Activated CD8-positive, alpha-beta memory T cell treated with anti-CD3 and anti-CD28 coated beads for 4 hours (primary cell): ENCODE data around the gene TOGARAM2.

Source experiments
- DNase-seq, 2 donors: peaks; one replicate each; pipeline ENCODE4 v3.0.0-alpha.2; 2020; ENCODE audit warnings: low read depth in 2 of 2

The TOGARAM2 gene

GRCh38 chr2:29053223-29053622 is 72.1 kb downstream of the TOGARAM2 start:
- no peak for DNase-seq

DNA sequence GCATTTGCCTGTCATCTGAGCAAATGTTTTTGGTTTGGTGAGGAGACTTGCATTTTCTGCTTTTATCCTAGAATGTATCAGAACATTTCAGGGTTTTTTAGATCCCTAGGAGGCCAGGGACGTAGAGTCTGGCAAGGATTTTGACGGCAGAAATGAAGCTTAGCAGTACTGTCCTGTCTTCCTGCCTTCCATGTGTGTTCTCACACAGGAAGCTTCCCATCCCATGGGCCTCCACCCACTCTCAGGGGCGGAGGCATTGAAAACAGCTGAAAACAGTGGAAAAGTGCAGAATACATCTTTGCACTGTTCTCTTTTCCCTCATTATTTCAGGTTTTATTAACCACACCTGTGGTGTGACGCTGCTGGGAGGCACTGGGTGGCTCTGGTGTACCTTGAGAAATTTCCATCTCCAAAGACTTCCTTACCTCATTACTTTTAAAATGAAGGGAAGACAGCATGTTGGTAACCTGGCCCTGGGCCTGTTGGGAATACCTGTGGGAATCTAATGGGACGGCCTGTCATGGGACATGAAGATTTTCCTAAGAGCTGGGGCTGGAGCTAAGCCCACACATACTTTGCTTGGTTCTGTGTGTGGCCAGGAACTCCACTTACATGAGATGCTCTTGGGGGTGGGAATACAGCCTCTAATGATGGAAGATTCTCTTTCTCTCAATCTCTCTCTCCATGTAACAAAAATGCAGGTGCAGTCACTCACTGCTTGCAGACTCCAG is 72.7 kb downstream of the TOGARAM2 start:
- no peak for DNase-seq

DNA sequence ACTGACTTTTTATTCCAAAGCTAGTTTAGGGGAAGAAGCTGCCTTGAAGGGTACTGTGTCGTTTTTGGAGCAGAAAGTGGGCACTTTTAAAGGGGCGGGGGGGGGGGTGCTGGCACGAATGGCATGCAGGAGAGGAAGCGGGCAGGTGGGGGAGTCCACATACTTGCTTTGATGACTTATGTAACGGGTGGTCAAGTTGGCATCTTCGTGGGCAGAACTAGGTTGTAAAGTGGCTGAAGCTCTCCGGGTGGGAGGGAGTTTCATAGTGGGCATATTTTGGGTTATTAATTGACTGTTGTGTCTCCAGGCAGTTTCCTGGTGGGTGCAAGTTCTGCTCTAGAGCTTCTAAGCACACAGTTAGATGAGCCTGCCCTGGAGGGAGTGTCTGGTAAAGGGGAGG is 73.3 kb downstream of the TOGARAM2 start:
- no peak for DNase-seq

DNA sequence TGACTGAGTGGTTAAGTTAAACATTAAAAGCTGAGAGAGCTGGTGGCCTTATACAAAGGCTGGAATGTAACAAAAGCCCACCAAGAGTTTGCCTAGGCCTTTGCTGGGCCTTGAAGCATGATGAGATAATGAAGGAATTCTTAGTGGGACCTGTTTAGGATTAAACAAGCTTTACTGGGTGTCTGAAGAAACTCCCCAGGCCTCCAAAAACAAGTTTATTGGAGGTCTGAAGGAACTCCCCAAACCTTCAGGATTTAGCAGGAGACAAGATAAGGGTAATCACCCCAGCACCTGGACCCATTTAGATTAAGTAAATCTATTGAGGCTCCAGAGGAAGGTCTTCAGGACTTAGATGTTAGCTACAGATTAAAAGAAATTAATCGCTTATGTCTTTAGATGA is 74.5 kb downstream of the TOGARAM2 start:
- DNase-seq: no peak

GRCh38 chr2:29056452-29056851 is 75.4 kb downstream of the TOGARAM2 start:
- DNase-seq: no peak

DNA sequence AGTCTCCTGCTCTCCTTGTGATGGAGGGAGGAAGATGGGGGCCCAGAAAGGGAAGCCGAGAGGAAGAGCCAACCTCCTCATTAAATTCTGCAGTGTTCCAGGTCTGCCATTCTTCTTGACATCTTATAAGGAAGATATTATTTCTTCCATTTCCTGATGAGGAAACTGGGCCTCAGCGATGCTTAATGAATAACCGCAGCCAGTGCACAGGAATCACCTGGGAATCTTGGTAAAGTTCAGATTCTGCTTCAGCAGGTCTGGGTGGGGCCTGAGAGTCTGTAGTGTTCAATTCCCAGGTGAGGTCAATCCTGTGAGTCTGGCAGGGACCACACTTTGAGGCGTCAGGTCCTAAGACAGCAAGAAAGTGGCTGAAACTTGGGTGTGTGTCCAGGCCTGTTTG is 75.9 kb downstream of the TOGARAM2 start:
- DNase-seq: no peak

DNA sequence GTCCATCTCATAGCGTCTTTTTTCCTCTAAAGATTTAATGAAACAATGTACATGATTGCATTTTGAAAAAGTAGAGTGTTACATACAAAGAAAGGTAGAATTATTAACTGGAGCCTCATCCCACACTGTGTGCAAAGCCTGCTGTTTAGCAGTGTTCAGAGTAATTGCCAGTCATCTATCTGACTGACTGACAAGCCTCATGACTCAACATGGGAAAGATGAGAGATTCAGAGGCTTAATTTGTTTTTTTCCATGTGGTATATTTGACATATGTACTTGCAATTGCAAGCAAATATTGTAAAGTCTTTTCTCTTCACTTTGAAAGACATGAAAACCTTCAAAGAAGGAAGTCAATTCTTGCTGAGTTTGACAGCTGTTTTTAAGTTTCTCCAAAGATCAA is 78.5 kb downstream of the TOGARAM2 start:
- DNase-seq: no peak

GRCh38 chr2:29060441-29060840 is 79.3 kb downstream of the TOGARAM2 start:
- no peak for DNase-seq

- no peak for DNase-seq
Measured at GRCh38 chr2:29061176-29061575, 80.1 kb downstream of the TOGARAM2 start.

DNA sequence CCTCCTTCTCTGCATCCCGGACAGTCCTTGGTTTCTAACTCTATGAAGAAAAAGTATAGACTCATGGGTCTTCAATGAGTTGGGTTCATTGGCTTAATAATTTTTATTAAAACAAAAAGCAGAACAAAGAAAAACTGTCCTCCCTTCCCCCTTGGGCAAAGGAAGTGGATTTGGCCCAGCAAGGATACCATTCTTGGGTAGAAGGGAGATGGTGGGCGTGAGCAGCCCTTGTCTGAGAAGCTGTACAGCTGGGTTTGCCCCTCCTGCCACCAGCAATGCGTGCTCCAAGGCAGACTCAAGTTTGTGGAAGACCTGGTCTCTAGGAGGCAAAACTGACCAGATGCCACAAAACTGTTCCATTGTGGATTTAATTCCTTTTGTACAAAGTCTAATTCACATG is 80.5 kb downstream of the TOGARAM2 start:
- DNase-seq: no peak

DNA sequence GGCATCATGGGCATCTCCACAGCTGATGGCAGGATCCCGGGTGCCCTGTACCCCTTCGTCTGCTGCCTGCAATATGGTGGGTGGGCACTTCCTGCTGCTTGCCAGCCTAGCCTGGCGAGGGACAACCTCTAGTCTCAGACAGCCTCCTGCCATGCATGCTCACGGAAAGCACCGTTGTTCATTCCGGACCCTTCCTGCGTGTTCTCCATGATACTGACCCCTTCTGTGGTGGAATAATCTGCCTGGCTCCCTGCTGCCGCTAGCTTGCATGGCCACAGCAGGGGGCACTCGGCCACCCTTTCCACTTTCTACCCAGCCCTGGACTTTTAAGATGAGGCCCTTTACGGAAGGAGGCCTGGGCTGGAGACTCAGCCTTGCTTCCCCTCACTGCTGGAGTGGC is 81.3 kb downstream of the TOGARAM2 start:
- no peak for DNase-seq

DNA sequence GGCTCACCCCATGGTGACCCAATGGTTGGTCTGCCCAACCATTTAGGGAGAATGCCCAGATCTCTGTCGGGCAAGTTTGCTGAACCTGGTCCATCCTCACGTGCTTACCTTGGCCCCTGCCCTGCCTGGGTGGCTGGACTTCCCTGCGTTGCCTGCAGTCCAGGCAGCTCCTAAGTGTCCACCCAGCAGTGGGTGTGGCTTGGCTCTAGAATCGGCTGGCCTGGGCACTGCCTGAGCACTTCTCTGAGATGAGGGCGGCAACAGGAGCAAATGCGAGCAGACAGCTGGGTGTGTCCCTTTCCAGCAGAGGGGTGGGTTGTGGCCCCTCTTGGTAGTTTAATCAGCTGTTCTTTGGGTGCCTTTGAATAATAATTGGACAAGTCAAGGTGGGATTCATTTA is 82.0 kb downstream of the TOGARAM2 start:
- DNase-seq: no peak

GRCh38 chr2:29063646-29064345 is 82.7 kb downstream of the TOGARAM2 start:
- DNase-seq: no peak

- no peak for DNase-seq
Measured at GRCh38 chr2:29064346-29064715, 83.2 kb downstream of the TOGARAM2 start.

DNA sequence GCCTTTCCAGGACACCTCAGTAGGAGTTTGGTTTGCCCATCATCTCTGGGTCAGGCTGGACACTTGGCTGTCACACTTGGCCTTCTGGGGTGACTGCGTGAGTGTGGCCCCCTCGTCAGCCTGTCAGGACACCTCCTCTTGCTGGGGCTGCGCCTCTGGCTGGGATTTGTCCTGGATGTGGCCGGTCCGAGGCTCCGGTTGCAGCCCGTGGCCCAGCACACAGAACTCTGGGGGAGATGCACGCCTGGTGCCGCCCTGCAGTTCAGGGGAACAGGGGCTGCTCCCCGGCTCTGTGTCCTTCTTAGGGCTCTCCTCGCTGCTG is 83.6 kb downstream of the TOGARAM2 start:
- no peak for DNase-seq

DNA sequence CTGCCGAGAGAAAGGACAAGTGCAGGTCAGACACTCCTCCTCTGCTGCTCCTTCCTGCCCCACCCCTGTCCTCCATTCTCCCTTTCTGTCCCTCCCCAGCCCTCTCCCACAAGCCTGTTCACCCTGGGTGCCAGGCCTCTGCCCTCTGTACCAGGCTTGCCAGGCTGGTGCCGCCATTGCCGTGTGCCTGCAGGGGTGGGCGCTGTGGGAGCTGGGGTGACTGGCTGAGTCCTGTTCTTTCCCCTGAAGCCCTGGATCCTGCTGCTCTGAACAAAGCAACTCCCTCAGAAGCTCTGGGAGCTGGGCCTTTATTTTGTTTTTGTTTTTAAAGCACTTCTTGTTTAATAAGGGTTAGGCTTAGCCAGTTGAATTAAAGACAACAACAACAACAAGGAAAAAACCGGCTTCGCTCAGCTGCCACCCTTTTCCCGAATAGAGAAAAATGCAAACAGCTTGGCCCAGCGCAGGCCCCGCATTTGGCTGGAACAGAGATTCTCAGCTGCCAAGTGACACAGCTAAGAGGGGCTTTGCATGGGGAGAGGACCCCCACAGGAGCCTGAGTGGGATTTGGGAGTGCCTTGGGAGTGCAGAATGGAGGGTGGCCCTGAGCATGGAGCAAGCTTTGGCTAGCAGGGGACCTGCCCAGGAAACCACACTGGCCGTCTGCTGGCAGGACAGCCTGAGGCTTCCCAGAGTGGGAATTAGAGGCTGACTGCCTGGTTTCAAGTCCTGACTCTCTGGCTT is 84.1 kb downstream of the TOGARAM2 start:
- no peak for DNase-seq

DNA sequence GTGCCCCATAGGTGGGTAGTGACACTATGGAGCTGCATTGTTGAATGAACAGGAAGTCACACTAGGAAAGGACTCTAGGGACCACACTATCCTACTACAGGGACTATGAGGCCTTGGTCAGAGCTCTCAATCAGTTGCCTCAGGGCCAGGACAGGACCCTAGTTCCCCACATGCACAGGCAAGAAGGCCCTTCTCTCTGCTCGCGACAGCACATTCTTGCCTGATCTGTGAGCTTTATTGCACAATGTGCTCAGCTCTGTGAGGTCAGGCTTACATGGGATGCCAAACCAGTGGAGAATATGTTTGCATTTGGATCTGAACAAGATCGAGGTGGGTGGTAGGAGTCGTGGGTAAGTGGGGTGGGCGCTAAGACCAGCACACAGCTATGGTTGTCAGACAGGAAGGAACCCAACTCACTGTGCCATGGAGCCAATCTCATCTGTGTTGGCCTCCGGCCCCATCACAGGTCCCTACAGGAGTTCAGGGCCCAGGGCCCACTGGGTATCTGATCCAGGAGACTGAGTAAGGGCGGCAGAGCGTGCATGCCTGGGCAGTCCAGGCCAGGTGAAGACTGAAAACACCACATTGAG is 85.3 kb downstream of the TOGARAM2 start:
- DNase-seq: no peak

DNA sequence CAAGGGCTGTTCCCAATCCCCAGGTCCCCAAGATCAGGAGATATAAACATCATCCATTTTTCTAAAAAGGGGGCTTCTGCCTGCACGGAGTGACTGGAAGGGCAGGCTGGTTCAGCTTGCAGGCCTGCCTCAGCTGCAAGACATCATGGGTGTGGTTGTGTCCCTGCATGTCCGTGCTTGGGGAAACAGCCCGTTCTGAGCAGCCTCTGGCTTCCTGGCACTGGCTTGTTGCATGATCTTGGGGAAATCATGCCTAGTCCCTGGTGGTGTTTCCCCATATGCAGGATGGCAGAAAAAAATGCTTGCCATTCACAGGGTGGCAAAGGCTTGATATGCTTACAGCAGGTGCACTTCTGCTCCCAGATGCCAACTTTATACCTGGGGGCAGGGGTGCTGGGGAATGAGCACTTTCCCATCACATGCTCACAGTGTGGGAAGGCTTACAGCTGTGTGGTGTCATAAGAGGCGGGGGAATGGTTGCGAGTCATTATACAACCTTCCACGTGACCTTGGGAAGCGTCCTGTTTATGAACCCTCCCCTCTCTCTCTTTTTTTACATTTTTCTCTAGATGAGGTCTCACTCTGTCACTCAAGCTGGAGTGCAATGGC is 86.0 kb downstream of the TOGARAM2 start:
- no peak for DNase-seq

DNA sequence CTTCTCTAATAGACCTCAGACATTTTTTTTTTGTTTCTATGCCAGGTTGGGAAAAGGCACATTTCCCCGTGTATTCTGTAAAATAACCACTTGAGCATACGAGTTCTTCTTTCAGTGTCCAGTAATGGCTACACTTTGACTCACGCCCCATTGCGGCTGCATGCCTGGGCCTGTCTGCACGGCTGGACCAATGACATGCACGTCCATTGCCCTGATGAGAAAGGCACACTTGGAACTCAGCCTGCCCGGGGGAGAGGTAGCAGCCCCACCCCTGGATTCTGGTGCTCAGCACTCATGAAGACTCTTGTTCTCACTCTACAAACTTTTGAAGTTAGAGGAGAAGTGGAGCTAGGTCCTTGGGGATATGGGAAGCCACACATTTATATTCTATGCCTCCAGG is 87.4 kb downstream of the TOGARAM2 start:
- no peak for DNase-seq

DNA sequence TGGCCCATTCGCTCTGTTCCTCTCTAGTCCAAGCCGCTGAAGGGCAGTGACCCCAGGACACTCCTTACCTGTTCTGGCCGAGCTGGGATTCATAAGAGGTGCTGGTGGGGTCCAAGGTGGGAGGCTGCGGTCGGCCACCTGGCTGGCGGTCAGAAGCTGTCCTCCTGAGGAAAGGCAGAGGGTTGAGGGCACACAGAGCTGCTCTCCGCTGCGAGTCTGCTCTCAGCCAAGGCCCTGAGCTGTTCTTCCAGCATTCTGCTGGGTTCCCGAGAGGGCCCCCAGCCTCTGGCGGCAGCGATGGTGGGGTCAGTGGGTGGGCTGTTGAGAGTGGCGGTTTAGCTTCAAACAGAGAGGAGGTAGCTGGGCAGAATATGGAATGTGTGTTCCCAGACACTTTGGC is 89.4 kb downstream of the TOGARAM2 start:
- DNase-seq: no peak

- DNase-seq: no peak
Measured at GRCh38 chr2:29071032-29071975, 90.2 kb downstream of the TOGARAM2 start.
